22Rv1 (cell line): ENCODE data around the gene CTU2.

ENCODE experiments used
- H3K27ac ChIP-seq: fragments of 450-650 bp; 2 replicates; pipeline ENCODE4 v1.5.1; 2017
- ZFX ChIP-seq: fragments of 450-650 bp; IDR thresholded peaks from 2 replicates; pipeline ENCODE4 v1.6.1; 2017; ENCODE audit warnings: antibody characterized with exemption, borderline replicate concordance
- TF ChIP-seq, protein P1 (sequence below): fragments of 450-650 bp; IDR thresholded peaks from 2 replicates; pipeline ENCODE4 v1.5.1; 2017; ENCODE audit warnings: mild to moderate bottlenecking

CTU2 gene

GRCh38 chr16:88760424-88761142 is 54.3 kb downstream of the CTU2 start:
- peak overlapping the region; percentile 94 for H3K27ac ChIP-seq
- no peak for TF ChIP-seq ZFX
- TF ChIP-seq, protein P1, sequence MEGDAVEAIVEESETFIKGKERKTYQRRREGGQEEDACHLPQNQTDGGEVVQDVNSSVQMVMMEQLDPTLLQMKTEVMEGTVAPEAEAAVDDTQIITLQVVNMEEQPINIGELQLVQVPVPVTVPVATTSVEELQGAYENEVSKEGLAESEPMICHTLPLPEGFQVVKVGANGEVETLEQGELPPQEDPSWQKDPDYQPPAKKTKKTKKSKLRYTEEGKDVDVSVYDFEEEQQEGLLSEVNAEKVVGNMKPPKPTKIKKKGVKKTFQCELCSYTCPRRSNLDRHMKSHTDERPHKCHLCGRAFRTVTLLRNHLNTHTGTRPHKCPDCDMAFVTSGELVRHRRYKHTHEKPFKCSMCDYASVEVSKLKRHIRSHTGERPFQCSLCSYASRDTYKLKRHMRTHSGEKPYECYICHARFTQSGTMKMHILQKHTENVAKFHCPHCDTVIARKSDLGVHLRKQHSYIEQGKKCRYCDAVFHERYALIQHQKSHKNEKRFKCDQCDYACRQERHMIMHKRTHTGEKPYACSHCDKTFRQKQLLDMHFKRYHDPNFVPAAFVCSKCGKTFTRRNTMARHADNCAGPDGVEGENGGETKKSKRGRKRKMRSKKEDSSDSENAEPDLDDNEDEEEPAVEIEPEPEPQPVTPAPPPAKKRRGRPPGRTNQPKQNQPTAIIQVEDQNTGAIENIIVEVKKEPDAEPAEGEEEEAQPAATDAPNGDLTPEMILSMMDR = no peak

DNA sequence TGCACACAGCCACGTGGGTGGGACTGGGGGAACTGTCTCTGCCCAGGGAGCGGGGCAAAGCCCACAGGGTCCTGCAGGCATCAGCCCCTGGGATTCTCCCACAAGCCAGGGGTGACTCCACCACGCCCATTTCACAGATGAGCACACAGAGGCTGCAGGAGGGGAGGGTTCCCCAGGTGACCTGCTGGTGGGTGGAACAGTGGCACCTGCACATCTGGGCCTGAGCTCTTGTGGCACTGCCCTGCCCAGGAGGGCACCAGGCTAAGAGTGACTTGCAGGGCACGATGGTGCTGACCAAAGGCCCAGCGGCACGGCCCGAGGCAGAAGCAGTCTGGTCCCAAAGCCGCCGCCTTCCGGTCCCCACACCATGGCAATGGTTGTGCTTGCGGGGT is 54.8 kb downstream of the CTU2 start:
- H3K27ac ChIP-seq = peak overlapping the region; percentile 94
- TF ChIP-seq, protein P1 = no peak
- no peak for TF ChIP-seq ZFX

- TF ChIP-seq, protein P1 = no peak
- TF ChIP-seq ZFX = no peak
- peak overlapping the region; percentile 94 for H3K27ac ChIP-seq
Observed at GRCh38 chr16:88761830-88762229, 55.5 kb downstream of the CTU2 start.

DNA sequence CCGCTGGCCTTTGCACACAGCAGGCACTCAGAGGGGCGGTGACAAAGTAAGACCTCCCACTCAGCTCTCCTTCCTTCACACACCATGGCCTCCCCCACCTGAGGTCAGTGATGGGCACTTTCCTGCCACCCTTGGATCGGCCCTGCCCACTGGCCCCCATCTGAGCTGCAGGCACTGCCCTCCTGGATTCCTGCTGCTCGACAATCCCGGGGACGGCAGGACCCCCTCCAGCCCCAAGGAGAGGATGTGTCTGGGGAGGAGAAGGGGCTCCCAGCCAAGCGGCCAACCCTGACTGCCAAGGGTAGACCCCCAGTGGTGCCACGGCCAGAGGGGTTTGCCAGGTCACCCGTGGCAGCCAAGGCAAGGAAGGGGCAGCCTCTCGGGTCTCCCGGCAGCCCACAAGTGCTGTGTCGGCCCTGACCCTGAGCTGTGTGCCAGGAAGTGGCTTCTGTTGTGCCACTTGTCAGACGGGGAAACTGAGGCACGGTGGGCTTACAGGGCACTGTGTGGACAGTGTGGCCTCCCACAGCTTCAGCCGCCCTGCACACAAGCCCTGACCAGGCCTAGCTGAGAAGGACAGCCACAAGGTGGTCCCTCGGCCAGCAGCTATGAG is 56.1 kb downstream of the CTU2 start:
- peak overlapping the region; percentile 94 for H3K27ac ChIP-seq
- TF ChIP-seq, protein P1 = no peak
- no peak for TF ChIP-seq ZFX

GRCh38 chr16:88762941-88763340 is 56.6 kb downstream of the CTU2 start:
- peak overlapping the region; percentile 94 for H3K27ac ChIP-seq
- no peak for TF ChIP-seq ZFX
- TF ChIP-seq, protein P1 = no peak

- peak overlapping the region; percentile 94 for H3K27ac ChIP-seq
- TF ChIP-seq, protein P1 = peak; percentile 53
- no peak for TF ChIP-seq ZFX
Observed at GRCh38 chr16:88763502-88764053, 57.3 kb downstream of the CTU2 start.

GRCh38 chr16:88764080-88764479 is 57.8 kb downstream of the CTU2 start:
- peak overlapping the region; percentile 94 for H3K27ac ChIP-seq
- TF ChIP-seq ZFX = no peak
- TF ChIP-seq, protein P1 = no peak
